Pancreas (tissue), 10 donors: ENCODE data around the gene INSRR. TPM values are rescaled to one million over a fixed set of nuclear protein-coding genes. Genes with fewer than 3 reads are reported as not detected.

Experiments used
- ATAC-seq, 4 donors: fragments of 200-7000 bp; cut with Tn5 transposase; one replicate each; pipeline versions ENCODE4 v1.8.0 to v1.9.1; 2020; ENCODE audit warnings: mild to moderate bottlenecking in 4 of 4, moderate library complexity in 4 of 4
- DNase-seq, 6 donors: peaks; one replicate each; pipeline ENCODE4 v3.0.0-alpha.2; 2020
- FAIRE-seq: peaks from 2 replicates; lab custom pipeline; 2012; peaks lifted over from hg19 to GRCh38; lab: Jason Lieb, UNC
- H3K27ac ChIP-seq, 4 donors: fragments of 200-600 bp; sonication (generic); 1 replicate in 3 of 4; 2 replicates in 1 of 4; pipeline versions ENCODE4 v1.5.0 to v1.8.0; 2020
- H3K27me3 ChIP-seq, 4 donors: fragments of 200-600 bp; one replicate each; pipeline ENCODE4 v1.8.0; 2021
- H3K36me3 ChIP-seq, 3 donors: fragments of 200-600 bp; sonication (generic) in 1 of 3; one replicate each; pipeline versions ENCODE4 v1.5.0 to v1.8.0; 2020 to 2021
- H3K4me1 ChIP-seq, 3 donors: fragments of 200-600 bp; one replicate each; pipeline ENCODE4 v1.8.0; 2021
- H3K4me3 ChIP-seq, 4 donors: fragments of 200-600 bp; sonication (generic) in 2 of 4; one replicate each; pipeline versions ENCODE4 v1.5.0 to v1.8.0; 2020 to 2021
- H3K9me3 ChIP-seq, 4 donors: fragments of 200-600 bp; one replicate each; pipeline ENCODE4 v1.8.0; 2021
- CTCF ChIP-seq, 4 donors: fragments of 200-600 bp; sonication (generic) in 3 of 4; IDR thresholded peaks; one replicate each; pipeline versions ENCODE4 v1.5.0 to v1.8.0; 2021; ENCODE audit warnings: antibody characterized with exemption in 4 of 4
- whole genome bisulfite sequencing, 2 donors: extraction: QIAGEN DNeasy Blood & Tissue Kit; methylation state at CpG; one replicate each; pipeline ENCODE4 v1.1.7; 2013; 5-methylcytosine and 5-hydroxymethylcytosine counted together
- intact Hi-C, 3 donors: fragments of 100-400 bp; cut with DNase I; formaldehyde crosslinking; loops; one replicate each; pipeline versions ENCODE4 v1.11.1 to v1.14.2; 2022
- polyA plus RNA-seq, 2 donors: library from polyadenylated mRNA; stranded (reverse); fragments of 200-250 nt; gene quantifications; one replicate each; pipeline ENCODE4 v1.2.3, GENCODE V29; 2013
- total RNA-seq, 6 donors: library from RNA; stranded (reverse); fragmentation: NEBNext Ultra II Directional in 4 of 6; extraction: Animal tissue kit (Norgen Biotek cat#: 25700) in 4 of 6; gene quantifications; one replicate each; pipeline versions ENCODE4 v1.2.1 to v1.2.4, GENCODE V29; 2021 to 2023
- donor health status: healthy with polysubstance abuse.
- donor health status: DM: no; HTN: no; CAD: no; lungs with moderate emphysema.
- donor health status: DM: no; HTN: no; CAD: no.
- donor health status: control.
- donor health status: control.
- donor health status: Bipolar disorder and iron deficiency.
- donor health status: DM: yes; HTN: yes; CAD: no.
- donor health status: DM: no; HTN: no; CAD: no.
- donor health status: DM: no; HTN: no; CAD: no.
- donor health status: DM: yes; HTN: yes; CAD: no.

INSRR gene
- total and polyA plus RNA-seq, 8 donors: 0.03 to 0.99 (median 0.18) TPM

DNA sequence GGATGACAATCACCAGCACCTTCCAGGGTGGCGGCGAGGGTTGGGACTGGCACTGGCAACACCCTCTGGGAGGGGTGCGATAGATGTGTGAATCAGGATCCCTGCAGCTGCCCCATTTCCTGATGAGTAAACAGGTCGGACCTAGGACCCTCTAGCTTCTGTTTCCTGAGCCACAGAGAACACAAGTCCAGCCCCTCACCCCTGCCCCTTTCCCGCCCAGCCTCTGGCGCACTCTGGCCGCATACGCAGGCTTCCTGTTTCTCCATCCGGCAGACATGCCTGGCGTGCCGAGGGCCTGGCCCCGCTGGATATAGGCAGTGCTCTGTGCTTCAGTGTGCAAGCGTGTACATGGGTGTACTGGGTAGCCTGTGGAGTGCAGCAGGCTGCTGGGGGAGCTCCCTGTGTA lies 39.2 kb upstream of the INSRR start:
- FAIRE-seq (no peak), DNase-seq (peak in 1 of 6 donors; percentile 44), ATAC-seq (peak in 3 of 4 donors; percentile 18 to 45 (median 34))
- H3K36me3 ChIP-seq: no peaks in the 10 kb centered on the region
- TF ChIP-seq CTCF (IDR thresholded peaks at IDR 0.05): no peak
- peaks cover 0 to 3% (median 0%) of the 10 kb centered on the region in 4 donors for H3K27me3 ChIP-seq
- WGBS, 2 donors: 51 to 53% methylated on average over 10 to 13 of the region's 13 CpGs
- H3K4me1 ChIP-seq: no peaks in the 10 kb centered on the region
- H3K27ac ChIP-seq: peak overlapping the region in 1 of 4 donors; percentile 28
- H3K9me3 ChIP-seq: no peaks in the 10 kb centered on the region
- intact Hi-C loops: no loop called here
- H3K4me3 ChIP-seq: no peak overlapping the region

- no peak for FAIRE-seq
- WGBS, 2 donors: 72 to 79% methylated on average over 14 of the region's 14 CpGs
- H3K4me3 ChIP-seq: no peak overlapping the region
Measured at GRCh38 chr1:156897078-156897825, 38.3 kb upstream of the INSRR start.

DNA sequence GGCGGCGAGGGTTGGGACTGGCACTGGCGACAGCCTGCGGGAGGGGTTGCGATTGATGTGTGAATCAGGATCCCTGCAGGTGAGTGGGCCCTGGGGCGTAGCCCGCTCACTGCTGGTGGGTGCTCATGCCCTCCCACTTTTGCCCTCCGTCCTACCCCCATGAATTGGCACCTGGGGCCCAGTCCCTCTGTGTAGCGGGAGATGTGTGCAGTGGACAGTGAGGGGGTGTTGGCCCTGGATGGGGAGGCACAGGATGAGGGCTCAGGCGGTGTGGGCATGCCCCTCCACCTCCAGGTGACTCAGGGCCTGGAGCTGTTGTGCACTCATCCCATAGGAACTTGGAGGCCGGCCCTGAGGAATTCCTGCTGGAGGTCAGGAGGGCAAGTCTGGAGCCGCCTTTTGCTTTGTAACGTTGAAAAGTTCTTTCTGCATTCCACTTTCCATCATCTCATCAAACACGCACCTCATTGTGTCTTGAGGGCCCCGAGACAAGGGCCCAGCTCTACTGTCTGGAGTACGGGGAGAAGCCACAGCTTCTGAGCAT lies 37.6 kb upstream of the INSRR start:
- WGBS, 2 donors: 75 to 85% methylated on average over 16 of the region's 16 CpGs
- H3K4me3 ChIP-seq: no peak overlapping the region
- no peak overlapping the region for H3K27ac ChIP-seq
- DNase-seq (peak in 1 of 6 donors; percentile 47), FAIRE-seq (no peak), ATAC-seq (no peak)
- intact Hi-C loops: no loop called here
- no peaks in the 10 kb centered on the region for H3K9me3 ChIP-seq
- peaks cover 0 to 3% (median 0%) of the 10 kb centered on the region in 4 donors for H3K27me3 ChIP-seq
- H3K4me1 ChIP-seq: no peaks in the 10 kb centered on the region
- TF ChIP-seq CTCF (IDR thresholded peaks at IDR 0.05): no peak
- no peaks in the 10 kb centered on the region for H3K36me3 ChIP-seq

More at GRCh38 chr1:156897078-156897825, 38.3 kb upstream of the INSRR start:
- ATAC-seq (no peak), DNase-seq (peak in 1 of 6 donors; percentile 40)
- Histone ChIP-seq H3K36me3 (no peaks in the 10 kb centered on the region), H3K27ac (no peak overlapping the region), H3K9me3 (no peaks in the 10 kb centered on the region), H3K4me1 (no peaks in the 10 kb centered on the region), H3K27me3 (peaks cover 0 to 3% (median 0%) of the 10 kb centered on the region in 4 donors)
- intact Hi-C loops: no loop called here
- no peak for TF ChIP-seq CTCF (IDR thresholded peaks at IDR 0.05)

DNA sequence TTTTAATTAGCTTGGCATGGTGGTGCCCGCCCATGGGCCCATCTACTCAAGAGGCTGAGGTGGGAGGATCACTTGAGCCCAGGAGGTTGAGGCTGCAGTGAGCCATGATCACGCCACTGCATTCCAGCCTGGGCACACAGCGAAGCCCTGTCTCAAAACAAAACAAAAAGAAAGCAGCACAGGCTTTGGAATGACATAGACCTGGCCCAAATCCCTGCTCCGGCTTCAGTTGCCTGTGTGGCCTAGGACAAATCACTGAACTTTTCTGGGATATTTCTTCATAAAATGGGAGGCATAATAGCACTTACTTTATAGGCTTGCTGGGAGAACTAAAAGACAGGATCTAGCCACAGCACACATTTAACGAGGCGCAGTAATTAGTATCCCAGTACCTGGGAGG lies 37.0 kb upstream of the INSRR start:
- ATAC-seq: no peak
- TF ChIP-seq CTCF (IDR thresholded peaks at IDR 0.05): no peak
- WGBS, 2 donors: 86 to 93% methylated on average over 6 of the region's 6 CpGs
- intact Hi-C loops: no loop called here
- Histone ChIP-seq H3K27me3 (peaks cover 0 to 3% (median 0%) of the 10 kb centered on the region in 4 donors), H3K36me3 (no peaks in the 10 kb centered on the region), H3K9me3 (no peaks in the 10 kb centered on the region), H3K4me1 (no peaks in the 10 kb centered on the region), H3K4me3 (no peak overlapping the region), H3K27ac (no peak overlapping the region)
- no peak for FAIRE-seq
- DNase-seq: no peak

DNA sequence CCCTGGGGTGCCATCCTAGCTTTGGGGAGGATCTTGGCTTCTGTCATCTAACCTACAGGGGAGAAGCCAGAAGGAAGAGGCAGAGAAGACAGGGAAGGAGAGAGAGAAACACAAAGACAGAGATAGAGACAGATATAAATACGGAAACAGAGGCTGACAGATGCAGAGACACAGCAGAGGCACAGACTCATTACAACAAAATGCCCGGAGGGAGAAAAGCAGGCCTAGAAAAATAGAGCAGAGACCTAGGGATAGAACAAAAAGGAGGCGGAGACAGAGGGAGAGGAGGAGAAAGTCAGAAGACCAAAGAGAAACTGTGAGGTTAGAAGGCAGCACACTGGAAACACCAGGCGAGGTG lies 36.5 kb upstream of the INSRR start:
- Histone ChIP-seq H3K27me3 (peaks cover 0 to 3% (median 0%) of the 10 kb centered on the region in 4 donors), H3K4me3 (no peak overlapping the region), H3K27ac (no peak overlapping the region), H3K4me1 (no peaks in the 10 kb centered on the region), H3K36me3 (no peaks in the 10 kb centered on the region), H3K9me3 (no peaks in the 10 kb centered on the region)
- WGBS, 2 donors: 69 to 71% methylated on average over 4 of the region's 4 CpGs
- TF ChIP-seq CTCF (IDR thresholded peaks at IDR 0.05): no peak
- ATAC-seq (no peak), DNase-seq (no peak), FAIRE-seq (no peak)
- intact Hi-C loops: no loop called here
